Hepatocyte (in vitro differentiated cells): Measurements from ENCODE around the gene FLVCR1.

Source experiments
- CTCF ChIP-seq: fragments of 200-600 bp; sonication (generic); IDR thresholded peaks from 2 replicates; pipeline ENCODE4 v1.5.1; 2016; ENCODE audit warnings: antibody characterized with exemption, mild to moderate bottlenecking; ENCODE audit not compliant: poor library complexity
- EZH2 ChIP-seq: fragments of 200-600 bp; sonication (generic); IDR thresholded peaks from 2 replicates; pipeline ENCODE4 v1.6.1; 2016; ENCODE audit warnings: antibody characterized with exemption, mild to moderate bottlenecking, borderline replicate concordance
- EZH2phosphoT487 ChIP-seq: fragments of 200-600 bp; sonication (generic); IDR thresholded peaks from one replicate; pipeline ENCODE4 v1.6.1; 2018; ENCODE audit warnings: antibody characterized with exemption, mild to moderate bottlenecking, low read depth, moderate library complexity; ENCODE audit not compliant: unreplicated experiment, severe bottlenecking

DNA sequence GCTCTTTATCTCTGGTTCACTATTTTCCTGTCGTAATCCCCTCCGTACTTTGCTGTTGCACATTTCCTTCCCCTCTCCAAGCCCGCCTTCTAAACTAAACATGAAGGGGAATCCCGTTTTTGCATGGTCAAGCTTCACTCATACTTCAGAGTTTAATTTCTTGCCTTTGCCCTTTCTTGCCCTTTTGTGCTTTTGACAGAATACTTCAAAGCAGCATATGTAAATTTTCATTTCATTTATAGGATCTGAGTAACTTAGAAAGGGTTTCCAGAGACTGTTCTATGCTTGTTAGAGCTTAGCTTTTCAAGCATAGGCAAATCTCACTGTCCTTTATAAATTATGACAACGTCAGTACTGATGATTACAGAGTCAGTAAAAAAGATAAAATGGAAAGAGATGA, 38.3 kb upstream of the FLVCR1 start:
- TF ChIP-seq CTCF = no peak
- TF ChIP-seq EZH2 = no peak
- no peak for TF ChIP-seq EZH2phosphoT487
